GM04504 (cell line): ENCODE data around the gene CCDC196.
"Not testable (repeated sequence)": the region's sequence is repeated elsewhere in the genome, so short reads cannot be mapped to it uniquely, and the experiment has no call there.

Source experiments
- DNase-seq: peaks from one replicate; pipeline ENCODE4 v3.0.0-alpha.2; 2012; ENCODE audit warnings: low read depth

CCDC196 gene

DNA sequence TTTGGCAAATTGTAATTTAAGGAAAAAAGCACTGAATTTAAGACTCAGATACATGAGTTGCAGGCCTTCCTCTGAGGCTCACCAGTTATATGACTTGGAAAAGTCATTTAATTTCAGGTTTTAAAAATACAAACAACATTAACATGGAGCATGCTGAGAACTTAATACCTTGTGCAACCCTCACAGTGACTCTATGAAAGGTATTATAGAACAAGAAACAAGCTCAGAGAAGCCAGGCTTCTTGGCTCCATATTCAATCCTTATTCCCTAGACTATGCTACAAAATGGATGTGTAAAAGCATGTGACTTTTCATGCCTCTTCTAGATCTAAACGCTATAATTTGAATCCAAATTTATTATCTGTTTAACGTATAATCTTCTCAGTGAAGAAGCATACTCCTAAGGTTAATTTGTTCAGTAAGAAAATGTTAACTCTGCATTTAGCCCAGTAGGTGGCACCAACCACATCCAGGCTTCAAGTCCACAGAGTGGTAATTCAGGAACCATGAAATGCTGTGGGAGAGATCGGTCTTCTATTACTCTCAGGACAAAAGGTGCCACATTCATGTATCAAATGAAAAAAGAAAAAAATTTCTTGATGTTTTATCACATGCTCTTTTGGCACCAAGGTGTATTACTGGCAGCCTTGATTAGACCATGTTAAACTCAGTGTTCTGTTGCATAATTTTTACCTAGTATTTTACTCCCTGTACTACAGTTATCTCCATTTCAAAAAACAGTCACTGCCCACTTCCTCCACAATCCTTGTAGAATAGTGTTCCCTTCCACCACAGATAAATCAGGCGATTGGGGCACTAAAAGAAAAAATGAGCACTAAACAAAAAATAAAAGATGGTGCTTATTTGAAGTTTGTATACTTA, 9.3 kb downstream of the CCDC196 start:
- no peak for DNase-seq

DNA sequence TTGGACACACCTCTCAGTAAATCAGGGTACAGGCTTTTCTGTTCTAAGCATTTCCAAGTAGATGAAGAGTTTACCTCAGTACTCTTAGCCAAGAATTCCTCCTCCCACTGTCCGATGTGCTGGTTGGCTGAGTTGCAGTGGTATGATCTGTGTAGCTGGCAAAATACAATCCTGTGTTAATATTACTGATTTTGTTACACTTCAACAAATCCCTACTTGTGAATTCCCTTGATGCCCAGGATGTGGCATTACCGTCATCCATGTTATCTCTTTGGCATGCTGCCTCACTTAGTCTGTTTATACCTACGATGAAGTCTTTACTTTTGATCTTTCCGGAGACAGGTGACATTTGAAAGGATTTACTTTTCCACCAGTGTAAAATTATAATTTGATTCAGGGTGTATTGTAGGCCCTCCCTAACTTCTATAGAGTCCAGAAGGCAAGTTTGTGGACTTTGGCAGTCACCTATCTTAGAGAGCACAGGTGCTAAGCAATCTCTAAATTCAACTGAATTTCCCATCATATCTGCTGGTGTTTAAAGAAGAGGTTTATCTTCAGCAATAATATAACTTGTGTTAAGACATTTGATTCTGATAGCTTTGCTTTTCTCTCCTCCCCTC, 10.1 kb downstream of the CCDC196 start:
- no peak for DNase-seq

DNA sequence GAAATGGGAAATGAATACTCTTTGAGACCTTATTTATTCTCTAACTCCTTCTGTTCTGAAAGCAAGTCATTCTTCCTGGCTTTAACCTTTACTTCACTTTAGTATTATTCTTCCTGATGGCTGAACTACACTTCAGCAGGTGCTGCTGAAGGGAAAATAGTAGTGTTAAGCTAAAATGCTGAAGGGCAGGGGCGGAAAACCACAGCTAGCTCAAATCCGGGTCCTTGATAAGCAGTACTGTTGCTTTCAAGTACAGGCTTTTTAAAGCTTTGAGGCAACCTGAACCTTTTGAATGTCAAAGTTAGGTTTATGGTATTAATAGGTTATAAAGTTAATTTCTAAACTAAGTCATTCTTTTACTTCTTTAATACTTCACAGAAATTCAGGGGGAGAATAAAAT, 10.7 kb downstream of the CCDC196 start:
- no peak for DNase-seq

DNA sequence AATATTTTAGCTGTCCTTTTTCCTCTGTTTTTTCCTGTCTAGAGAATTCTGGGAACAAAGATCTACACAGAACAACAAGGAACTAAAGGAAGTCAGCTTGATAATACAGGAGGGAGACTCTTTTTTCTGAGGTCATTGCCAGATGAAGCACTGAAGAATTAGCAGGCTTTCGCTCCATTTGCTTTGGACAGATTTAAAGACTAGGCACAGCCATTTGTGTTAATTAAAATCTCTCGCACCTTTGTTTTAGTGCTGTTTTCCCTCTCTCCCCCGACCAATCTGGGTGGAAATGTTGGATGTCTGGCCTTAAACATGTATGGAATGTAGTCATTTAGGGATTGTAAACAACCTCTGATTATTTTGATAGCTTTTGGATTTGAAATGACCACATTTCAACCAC, 12.1 kb downstream of the CCDC196 start:
- no peak for DNase-seq

DNA sequence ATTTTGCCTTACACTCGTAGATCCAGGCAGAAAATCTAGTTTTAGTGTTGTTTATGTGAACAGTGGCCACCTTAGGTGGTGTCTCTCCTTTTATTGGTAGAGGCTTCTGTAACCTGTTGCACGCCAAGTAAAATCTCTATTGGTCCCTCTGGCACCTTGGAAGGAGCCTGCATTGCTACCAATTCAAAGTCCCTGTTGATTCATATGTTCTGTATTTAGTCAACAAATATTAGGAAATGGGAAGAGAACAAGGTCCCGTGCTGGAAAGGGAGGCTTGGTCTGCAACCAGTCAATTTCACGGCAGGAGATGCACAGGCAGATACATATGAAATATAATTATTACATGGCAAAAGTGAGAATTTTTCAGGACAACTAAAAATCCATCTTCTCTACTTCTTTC, 15.4 kb downstream of the CCDC196 start:
- no peak for DNase-seq

DNA sequence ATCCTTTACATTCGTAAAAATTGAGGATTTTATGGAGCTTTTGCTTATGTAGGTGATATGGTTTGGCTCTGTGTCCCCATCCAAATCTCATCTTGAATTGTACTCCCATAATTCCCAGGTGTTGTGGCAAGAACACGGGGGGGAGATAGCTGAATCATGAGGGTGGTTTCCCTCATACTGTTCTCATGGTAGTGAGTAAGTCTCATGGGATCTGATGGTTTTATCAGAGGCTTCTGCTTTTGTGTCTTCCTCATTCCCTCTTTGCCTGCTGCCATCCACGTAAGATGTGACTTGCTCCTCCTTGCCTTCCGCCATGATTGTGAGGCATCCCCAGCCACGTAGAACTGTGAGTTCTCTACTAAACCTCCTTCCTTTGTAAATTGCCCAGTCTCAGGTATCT, 16.7 kb downstream of the CCDC196 start:
- DNase-seq: not testable (repeated sequence)

DNA sequence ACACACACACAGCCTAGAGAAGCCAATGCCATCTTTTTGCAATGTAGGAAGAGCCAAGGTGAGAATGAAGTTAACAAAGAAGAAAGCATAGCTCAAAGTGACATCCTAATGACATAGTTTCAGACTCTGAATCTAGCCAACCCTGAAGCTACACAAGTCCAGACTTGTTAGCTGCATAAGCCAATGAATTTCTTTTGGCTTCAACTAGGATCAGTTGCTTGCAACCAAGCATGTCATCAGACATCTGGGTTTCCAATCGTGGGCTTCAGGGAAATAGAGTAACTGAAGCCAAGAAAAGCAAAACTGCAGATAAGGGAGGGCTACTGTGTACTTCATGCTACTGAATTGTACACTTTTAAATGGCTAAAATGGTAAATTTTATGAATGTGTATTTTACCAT, 17.4 kb downstream of the CCDC196 start:
- DNase-seq: no peak

DNA sequence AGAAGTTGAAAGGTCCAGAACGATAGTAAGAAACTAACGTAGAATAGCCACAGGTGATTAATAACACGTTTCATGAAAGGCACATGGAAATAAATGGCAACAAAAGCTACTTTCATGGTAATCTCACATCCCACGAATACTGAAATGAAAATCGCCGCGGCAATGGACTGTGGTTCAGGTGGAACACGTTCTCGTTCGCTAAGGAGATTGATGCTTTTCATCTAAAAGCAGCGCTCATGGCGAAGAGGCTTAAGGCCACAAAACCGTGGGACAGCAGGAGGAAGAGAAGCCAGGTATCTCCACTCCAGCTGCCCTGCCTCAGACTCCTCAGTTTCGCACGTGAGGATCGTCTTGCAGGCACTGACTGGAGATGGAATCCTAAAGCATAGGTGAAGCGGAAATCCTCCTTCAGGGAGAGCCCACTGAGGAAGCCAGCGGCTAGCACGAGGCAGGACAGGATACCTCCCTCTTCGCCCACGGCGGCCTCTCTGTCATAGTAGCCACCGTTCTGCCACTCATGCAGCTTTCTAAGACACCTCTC, 21.1 kb downstream of the CCDC196 start:
- DNase-seq: no peak

DNA sequence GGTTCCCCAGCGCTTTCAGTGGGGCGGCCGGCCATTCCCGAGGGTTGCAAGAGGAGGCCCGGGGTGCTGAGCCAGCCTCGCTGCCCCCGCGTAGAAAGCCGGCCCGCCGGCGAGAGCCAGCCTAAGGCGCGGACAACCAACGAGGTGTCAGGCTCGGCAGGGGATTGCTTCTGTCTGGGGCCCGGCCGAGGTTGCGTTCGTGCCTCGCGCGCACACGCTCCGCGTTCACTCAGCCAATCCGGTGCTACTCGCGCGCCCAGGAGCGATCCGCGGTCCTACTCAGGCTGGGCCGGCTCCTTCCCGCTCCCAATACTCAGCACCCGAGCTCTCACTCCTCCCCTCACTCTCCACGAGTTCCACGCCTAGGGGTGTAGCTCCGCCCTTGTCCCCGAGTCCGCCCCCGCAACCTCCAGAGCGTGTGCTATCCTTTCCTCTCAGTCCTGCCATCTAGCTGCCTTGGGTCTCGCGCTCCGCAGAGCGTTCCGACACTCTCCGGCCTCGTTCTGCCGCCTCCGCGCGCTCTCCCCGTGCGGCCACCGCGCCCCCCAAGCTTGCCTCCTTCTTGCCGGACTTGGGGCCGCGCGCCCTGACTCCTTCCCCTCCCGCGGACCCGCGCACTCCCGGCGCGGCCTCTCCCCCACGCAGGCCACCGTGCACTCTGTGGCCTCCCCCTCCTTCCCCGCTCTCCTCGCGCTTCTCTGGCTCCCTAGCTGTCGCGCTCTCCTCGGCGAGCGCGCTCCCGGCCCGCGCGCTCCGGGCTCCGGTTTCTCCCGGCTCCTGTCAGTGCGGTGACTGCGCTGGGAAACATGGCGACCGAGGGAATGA, 21.8 kb downstream of the CCDC196 start, which contains the start of gene GPHN:
Gene GPHN, plus strand, starts transcription at position 426 of the 825 bp plus-strand sequence.
- DNase-seq: peak; percentile 95

GRCh38 chr14:66508547-66508845, 22.3 kb downstream of the CCDC196 start:
- DNase-seq: no peak

DNA sequence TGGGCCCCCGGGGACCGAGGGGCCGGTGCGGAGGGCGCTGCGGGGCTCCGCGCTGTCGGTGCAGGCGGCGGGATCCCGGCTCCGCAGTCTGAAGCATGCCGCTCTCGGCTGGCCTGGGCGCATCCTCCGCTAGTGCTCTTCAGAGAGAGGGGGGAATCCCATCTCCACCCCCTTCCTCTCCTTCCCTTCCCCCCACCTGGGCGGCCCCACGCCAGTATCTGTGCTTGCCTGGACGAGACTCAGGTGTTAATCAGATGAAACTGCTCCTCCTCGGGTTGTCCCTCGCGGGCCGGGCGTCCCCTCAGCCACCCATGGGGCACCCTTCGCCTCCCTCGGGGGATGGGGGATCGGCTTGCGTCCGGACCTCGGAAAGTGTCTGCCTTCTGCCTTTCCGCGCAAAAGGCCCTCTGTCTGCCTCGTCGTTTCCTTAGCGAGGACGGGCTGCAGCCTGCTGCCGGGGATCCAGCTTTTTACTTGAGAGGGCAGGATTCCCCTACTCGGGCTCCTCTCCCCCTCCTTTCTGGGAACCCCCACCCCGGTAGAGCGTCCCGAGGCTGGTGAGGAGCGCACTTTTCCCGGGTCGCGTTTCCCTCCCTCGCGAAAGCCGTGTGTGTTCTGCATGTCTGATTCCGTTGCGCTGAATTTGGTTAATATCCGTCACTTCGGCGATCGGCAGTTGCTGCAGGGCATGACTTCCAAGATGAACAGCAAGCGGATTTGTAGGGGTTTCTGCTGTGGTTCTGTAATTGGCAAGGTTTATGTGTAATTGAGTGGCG, 22.9 kb downstream of the CCDC196 start:
- DNase-seq: no peak

GRCh38 chr14:66509874-66510273, 23.7 kb downstream of the CCDC196 start:
- no peak for DNase-seq

DNA sequence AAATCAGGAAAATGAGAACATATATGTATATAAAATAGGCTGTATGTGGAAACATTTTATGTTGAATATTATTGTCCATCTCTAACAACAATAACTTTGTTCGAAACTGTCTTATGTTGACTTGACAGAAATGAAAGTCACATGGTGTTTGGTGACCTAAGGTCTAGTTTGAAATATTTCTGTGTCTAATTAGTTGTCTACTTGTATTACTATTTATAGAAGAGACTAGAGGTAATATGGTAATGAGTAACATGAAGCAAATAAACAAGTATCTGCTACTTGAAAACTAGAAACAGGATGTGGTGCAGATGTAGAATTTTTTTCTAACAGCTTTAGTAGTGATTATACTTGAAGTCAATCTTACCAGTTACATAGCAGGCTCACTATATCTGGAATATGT, 25.7 kb downstream of the CCDC196 start:
- no peak for DNase-seq

DNA sequence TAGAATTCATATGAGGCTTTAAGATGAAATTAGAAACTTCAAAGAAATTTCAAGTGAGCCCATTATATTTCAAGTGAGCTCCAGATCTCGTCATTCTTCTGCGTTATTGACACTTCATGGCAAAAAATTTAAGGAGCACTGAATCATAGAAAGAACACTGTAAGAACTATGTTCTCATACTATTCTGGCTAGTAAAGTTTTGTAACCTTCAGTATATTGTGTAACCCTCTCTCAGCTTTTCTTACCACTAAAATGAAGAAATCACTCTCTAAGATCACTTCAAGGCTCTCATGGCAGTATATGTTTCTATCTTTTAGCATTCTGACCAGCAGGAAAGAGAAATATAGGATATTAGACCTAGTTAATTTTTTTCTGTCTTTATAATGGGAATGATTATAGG, 28.0 kb downstream of the CCDC196 start:
- no peak for DNase-seq

- DNase-seq: no peak
Observed at GRCh38 chr14:66530526-66530925, 44.4 kb downstream of the CCDC196 start.

- DNase-seq: no peak
Observed at GRCh38 chr14:66539034-66539433, 52.9 kb downstream of the CCDC196 start.

DNA sequence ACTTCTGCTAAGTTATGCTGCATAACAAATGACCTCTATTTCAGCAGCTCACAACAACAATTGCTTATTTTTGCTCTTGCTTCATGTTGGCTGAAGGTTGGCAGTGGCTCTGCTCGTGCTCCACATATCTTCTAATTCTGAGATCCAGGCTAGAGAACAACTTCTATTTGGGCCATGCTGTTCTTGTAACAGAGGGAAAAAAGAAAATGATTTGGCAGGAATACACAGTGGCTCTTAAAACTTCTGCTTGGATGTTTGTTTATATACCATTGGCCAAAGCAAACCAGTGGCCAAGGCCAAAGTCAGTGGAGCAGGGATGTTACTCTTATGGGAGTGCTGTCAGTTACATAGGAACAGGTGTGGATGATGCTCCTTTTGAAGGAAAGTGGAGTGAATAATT, 53.9 kb downstream of the CCDC196 start:
- no peak for DNase-seq

DNA sequence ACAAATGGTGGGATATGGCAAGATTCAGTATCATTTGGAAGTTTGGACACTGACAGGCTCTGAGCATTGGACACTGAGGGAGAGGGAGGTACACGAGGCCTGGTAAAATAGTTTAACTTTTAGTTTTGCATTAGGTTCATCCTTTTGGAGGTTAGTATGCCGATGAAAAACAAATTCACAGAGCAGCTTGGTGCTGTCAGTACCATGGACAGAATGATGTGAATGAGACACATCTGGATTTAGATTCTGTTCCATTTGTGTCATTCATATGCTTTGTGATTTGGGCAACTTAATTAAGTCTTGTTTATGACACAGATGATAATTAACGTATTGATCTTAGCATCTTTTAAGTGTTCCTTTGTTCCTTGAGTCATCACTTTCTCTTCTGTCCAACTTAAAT, 55.5 kb downstream of the CCDC196 start:
- no peak for DNase-seq

GRCh38 chr14:66543996-66544395, 57.8 kb downstream of the CCDC196 start:
- no peak for DNase-seq

- DNase-seq: not testable (repeated sequence)
Observed at GRCh38 chr14:66545191-66545590, 59.0 kb downstream of the CCDC196 start.

GRCh38 chr14:66545751-66546150, 59.6 kb downstream of the CCDC196 start:
- not testable (repeated sequence) for DNase-seq
